Measurements from ENCODE around the gene NEUROD4. TPM values are rescaled to one million over a fixed set of nuclear protein-coding genes. Genes with fewer than 3 reads are reported as not detected.

Gene NEUROD4
- total RNA-seq, 1 donor from 2014 or later: not detected

- no peaks in the 10 kb centered on the region for H3K9me3 Mint-ChIP-seq
- H3K36me3 Mint-ChIP-seq (ENCODE audit: low read depth): no peaks in the 10 kb centered on the region
- no peak for ATAC-seq (ENCODE audit: low read depth)
- ChIA-PET CTCF (interaction anchor here (1.6 to 1.8 kb wide), 2 partner anchors 72 to 315 kb away, joined by 3 to 7 read pairs; no protein-coding TSS in a partner anchor), POLR2A (no interaction called here)
- intact Hi-C loops (cut with micrococcal nuclease): no loop called here
- peaks cover 5% of the 10 kb centered on the region for H3K4me1 Mint-ChIP-seq
- TF ChIP-seq CTCF (IDR thresholded peaks at IDR 0.05): no peak
- no peak for DNase-seq
- no peak overlapping the region for H3K4me3 Mint-ChIP-seq
- peaks cover 6% of the 10 kb centered on the region for H3K27me3 Mint-ChIP-seq
- H3K27ac Mint-ChIP-seq: no peak overlapping the region
These were observed 45.8 kb downstream of the NEUROD4 start for GRCh38 chr12:55065535-55065934.

GRCh38 chr12:55067701-55068100 lies 47.9 kb downstream of the NEUROD4 start:
- POLR2A ChIA-PET: interaction anchor here (0.6 kb wide), 1 partner anchor 75 kb away, joined by 3 read pairs; no protein-coding TSS in a partner anchor
- no peak for TF ChIP-seq CTCF (IDR thresholded peaks at IDR 0.05)
- H3K27ac Mint-ChIP-seq: no peak overlapping the region
- H3K9me3 Mint-ChIP-seq: no peaks in the 10 kb centered on the region
- ATAC-seq (ENCODE audit: low read depth): no peak
- H3K27me3 Mint-ChIP-seq: peaks cover 6% of the 10 kb centered on the region
- DNase-seq: no peak
- CTCF ChIA-PET: interaction anchor here (1.0 to 12.7 kb wide), 6 partner anchors 10 to 365 kb away, joined by 3 to 425 read pairs (median 5); no protein-coding TSS in a partner anchor
- no peak overlapping the region for H3K4me3 Mint-ChIP-seq
- no peaks in the 10 kb centered on the region for H3K4me1 Mint-ChIP-seq
- intact Hi-C loops (cut with micrococcal nuclease): loop anchor here (1.0 kb wide), 1 partner anchor 74 kb away; no protein-coding TSS in a partner anchor
- H3K36me3 Mint-ChIP-seq (ENCODE audit: low read depth): no peaks in the 10 kb centered on the region

- intact Hi-C loops (cut with micrococcal nuclease): loop anchor here (1.0 kb wide), 1 partner anchor 75 kb away; no protein-coding TSS in a partner anchor
- H3K4me1 Mint-ChIP-seq: no peaks in the 10 kb centered on the region
- CTCF ChIA-PET: interaction anchor here (0.7 to 12.7 kb wide), 9 partner anchors 9 to 366 kb away, joined by 3 to 425 read pairs (median 5); partner anchors contain the start of gene TESPA1
- DNase-seq (no peak), ATAC-seq (ENCODE audit: low read depth) (peak; percentile 61)
- TF ChIP-seq CTCF (IDR thresholded peaks at IDR 0.05): no peak
- POLR2A ChIA-PET: interaction anchor here (0.6 kb wide), 1 partner anchor 76 kb away, joined by 3 read pairs; no protein-coding TSS in a partner anchor
- H3K27ac Mint-ChIP-seq: no peak overlapping the region
- H3K9me3 Mint-ChIP-seq: no peaks in the 10 kb centered on the region
- H3K36me3 Mint-ChIP-seq (ENCODE audit: low read depth): no peaks in the 10 kb centered on the region
- H3K27me3 Mint-ChIP-seq: peaks cover 6% of the 10 kb centered on the region
- H3K4me3 Mint-ChIP-seq: no peak overlapping the region
These were observed 48.7 kb downstream of the NEUROD4 start for GRCh38 chr12:55068416-55069010.

- Mint-ChIP-seq H3K36me3 (ENCODE audit: low read depth) (no peaks in the 10 kb centered on the region), H3K4me1 (peaks cover 17% of the 10 kb centered on the region), H3K4me3 (no peak overlapping the region), H3K27me3 (no peaks in the 10 kb centered on the region), H3K9me3 (no peaks in the 10 kb centered on the region), H3K27ac (no peak overlapping the region)
- ATAC-seq (ENCODE audit: low read depth) (peak; percentile 72), DNase-seq (peak; percentile 42)
- ChIA-PET POLR2A (interaction anchor here (3.9 kb wide), 1 partner anchor 79 kb away, joined by 23 read pairs; no protein-coding TSS in a partner anchor), CTCF (interaction anchor here (0.6 to 12.7 kb wide), 27 partner anchors 10 to 492 kb away, joined by 3 to 425 read pairs (median 5); partner anchors contain the start of genes MUCL1 and TESPA1)
- no peak for TF ChIP-seq CTCF (IDR thresholded peaks at IDR 0.05)
- intact Hi-C loops (cut with micrococcal nuclease): loop anchor here (2.0 to 5.0 kb wide), 2 partner anchors 71 to 470 kb away; no protein-coding TSS in a partner anchor
These were observed 52.3 kb downstream of the NEUROD4 start for GRCh38 chr12:55072083-55072482.

Measured in activated B cell treated with CpG ODN at 0.5 μM for 24 hours (primary cell).